Measurements from ENCODE around the gene AKAP1.

- no peak for TF ChIP-seq CTCF (IDR thresholded peaks at IDR 0.05)
- TF ChIP-seq POLR2A (IDR thresholded peaks at IDR 0.05; ENCODE audit: low read depth): no peak
Observed at GRCh38 chr17:57124053-57124452, 39.0 kb downstream of the AKAP1 start.

All from esophagus muscularis mucosa (tissue), 3 donors.